GM12865 (cell line): Measurements from ENCODE around the gene GLA.
A peak's percentile ranks its signal among the peaks of the same experiment; 100 is the strongest.

Source experiments
- DNase-seq: peaks from one replicate; pipeline ENCODE4 v3.0.0; 2010; ENCODE audit warnings: low read depth
- H3K4me3 ChIP-seq: 2 replicates; pipeline ENCODE4 v1.5.1; 2011; ENCODE audit warnings: mild to moderate bottlenecking, low read depth, low read length, control low read depth
- TF ChIP-seq, protein P1 (sequence below): IDR thresholded peaks from 2 replicates; pipeline ENCODE4 v1.5.1; 2011; ENCODE audit warnings: low read length, control low read depth, low read depth, inconsistent platforms; ENCODE audit not compliant: insufficient read depth; ENCODE audit errors: missing control alignments

The GLA gene

DNA sequence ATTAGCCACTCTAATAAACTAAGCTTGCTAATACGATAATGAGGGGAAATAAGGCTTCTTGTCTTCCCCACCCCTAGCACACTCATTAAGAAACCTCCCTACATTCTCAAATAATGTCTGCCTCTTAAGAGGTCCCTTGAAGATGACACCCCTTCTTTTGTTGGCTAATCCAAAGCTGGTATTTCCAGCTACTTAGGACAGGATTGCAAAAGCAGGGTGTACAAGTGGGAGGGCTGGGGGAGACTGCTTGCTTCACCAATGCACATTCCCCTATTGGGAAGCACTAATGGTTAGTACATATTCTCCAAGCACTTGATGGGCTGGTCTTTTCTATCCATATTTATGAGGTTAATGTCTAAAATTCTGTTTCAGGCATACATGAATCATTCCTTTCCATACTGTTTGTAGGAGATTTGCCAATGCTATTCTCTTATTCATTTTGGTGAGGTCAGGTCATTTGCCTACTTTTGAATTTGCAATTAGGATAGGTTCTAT is 42.4 kb downstream of the GLA start:
- TF ChIP-seq, protein P1, sequence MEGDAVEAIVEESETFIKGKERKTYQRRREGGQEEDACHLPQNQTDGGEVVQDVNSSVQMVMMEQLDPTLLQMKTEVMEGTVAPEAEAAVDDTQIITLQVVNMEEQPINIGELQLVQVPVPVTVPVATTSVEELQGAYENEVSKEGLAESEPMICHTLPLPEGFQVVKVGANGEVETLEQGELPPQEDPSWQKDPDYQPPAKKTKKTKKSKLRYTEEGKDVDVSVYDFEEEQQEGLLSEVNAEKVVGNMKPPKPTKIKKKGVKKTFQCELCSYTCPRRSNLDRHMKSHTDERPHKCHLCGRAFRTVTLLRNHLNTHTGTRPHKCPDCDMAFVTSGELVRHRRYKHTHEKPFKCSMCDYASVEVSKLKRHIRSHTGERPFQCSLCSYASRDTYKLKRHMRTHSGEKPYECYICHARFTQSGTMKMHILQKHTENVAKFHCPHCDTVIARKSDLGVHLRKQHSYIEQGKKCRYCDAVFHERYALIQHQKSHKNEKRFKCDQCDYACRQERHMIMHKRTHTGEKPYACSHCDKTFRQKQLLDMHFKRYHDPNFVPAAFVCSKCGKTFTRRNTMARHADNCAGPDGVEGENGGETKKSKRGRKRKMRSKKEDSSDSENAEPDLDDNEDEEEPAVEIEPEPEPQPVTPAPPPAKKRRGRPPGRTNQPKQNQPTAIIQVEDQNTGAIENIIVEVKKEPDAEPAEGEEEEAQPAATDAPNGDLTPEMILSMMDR: no peak
- no peak overlapping the region for H3K4me3 ChIP-seq
- DNase-seq: no peak

DNA sequence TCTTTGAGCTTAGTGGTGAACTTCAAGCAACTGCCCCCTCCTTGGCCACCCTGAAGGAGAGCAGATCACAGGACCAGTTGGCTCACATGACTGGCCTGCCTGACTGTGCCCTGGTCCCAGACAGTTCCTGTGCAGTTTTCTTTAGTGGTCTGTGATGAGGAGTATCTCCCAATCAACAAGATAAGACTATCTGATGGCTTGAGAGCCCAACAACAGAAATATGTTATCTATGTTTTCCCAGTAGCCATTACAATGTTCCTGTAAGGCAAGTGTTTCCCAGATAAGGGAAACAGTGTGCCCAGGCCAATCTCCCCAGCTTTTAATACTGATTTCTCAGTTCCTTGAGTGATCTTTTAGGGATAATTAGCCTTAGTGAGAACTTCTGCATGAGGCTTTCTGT is 45.0 kb downstream of the GLA start:
- no peak for DNase-seq
- TF ChIP-seq, protein P1: no peak
- no peak overlapping the region for H3K4me3 ChIP-seq

DNA sequence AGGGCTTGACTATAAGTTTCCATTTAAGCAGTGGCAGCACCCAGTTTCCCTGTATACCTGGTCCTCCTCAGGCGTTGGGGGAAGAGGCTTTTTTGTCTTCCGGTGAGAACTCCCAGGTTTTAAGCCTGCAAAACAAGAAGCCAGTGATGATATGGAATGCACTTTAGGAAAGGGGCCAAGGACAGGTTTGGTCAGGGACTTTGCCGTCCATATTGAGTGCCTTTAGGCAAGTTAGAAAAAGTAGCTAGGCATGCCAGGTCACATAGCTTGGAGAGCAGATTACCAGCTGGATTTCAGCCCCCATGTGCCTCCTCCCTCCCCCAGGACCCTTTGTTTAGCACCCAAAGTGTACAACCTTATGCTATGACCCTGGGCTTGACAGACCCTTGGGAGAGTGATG is 45.6 kb downstream of the GLA start:
- H3K4me3 ChIP-seq: no peak overlapping the region
- no peak for DNase-seq
- TF ChIP-seq, protein P1: no peak

DNA sequence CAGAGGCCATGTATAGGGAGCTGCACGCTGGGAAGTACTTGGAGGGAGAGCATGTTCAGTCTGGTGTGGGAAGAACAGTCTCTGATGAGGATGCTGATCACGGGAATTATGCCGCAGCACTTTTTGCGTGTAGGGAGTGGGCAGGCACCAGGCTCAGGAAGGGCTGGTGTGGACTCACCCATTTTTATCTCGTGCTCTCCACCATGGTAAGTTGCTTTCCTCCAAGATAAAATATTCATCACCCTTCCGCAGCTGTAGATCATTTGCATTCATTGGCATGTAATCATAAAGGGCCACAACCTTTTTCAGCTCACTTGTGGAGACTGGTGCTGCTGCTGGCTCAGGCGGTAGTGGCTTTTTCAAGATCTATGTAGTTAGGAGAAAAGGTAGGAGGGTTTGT is 47.3 kb downstream of the GLA start:
- DNase-seq: no peak
- no peak overlapping the region for H3K4me3 ChIP-seq
- TF ChIP-seq, protein P1: no peak

DNA sequence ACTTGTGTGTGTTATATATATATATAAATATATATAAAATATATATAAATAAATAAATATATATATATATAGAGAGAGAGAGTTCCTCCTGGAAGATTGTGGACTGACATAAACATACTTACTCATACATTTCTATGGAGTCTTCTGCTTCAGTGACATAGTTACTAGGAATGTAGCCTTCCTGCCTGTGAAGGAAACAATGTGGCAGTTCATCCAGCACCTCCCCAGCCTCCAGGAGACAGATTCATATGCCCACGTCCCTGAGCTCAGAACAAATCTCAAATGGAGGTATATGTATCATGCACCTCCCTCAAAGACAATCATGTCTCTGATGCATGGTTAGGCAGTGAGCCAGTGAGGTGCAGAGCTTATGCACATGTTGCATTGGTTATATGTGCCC is 47.8 kb downstream of the GLA start:
- TF ChIP-seq, protein P1: no peak

DNA sequence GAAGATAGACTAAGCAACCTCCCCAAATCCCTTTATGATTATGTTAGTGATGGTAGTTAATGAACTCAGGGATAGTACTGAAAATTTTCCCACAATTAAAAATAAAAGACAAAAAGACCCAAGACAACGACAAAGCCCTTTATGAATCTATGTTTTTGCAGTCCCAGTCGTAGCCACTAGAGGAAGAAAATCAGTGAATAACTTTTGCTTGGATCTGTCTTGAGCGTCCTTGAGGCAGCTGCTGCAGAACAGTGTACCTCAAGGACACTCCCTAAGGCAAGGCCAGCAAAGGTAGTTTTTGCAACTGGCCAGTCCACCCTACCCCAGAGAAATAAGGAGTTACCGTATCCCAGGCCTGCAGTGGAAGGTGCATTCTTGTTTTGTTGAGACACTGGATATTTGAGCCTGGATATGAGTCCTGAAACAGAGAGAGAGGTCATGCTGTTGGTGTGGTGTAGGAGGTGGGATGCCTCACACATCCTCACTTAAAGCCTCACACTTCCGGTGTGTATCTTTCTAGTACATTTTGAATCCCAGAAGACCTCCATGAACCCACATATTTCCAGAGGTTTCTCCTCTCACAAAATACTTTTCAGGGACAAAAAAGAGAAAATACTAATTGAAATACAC is 50.4 kb downstream of the GLA start:
- DNase-seq: peak; percentile 13
- no peak overlapping the region for H3K4me3 ChIP-seq
- TF ChIP-seq, protein P1: peak; percentile 15

More for the DNA sequence above, 47.8 kb downstream of the GLA start:
- H3K4me3 ChIP-seq: no peak overlapping the region
- no peak for DNase-seq

DNA sequence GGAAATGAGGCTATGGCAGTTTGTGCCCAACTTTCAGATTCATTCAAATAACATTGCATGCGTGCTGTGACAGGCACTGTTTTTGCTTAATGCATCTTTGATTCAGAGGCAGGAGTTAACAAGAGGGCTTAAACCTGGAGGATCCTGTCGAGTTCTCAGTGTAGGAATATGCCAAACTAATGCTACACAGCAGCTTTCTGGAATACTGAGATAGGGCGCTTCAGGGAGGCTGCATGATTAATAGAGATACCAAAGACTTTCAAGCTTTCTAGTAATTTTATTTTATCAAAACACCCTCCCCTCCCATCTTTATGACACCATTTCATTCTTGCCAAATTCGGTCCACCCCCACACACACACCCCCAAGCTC is 58.5 kb downstream of the GLA start:
- H3K4me3 ChIP-seq: peak overlapping the region; percentile 86
- TF ChIP-seq, protein P1: no peak
- no peak for DNase-seq
